HepG2 (cell line): Measurements from ENCODE around the gene HACD1. TPM values are rescaled to one million over a fixed set of nuclear protein-coding genes. Genes with fewer than 3 reads are reported as not detected.

ENCODE experiments used
- ATAC-seq: fragments of 200-7000 bp; cut with Tn5 transposase; 3 replicates; pipeline ENCODE4 v1.9.1; 2020; ENCODE audit warnings: mild to moderate bottlenecking, moderate library complexity
- BruUV-seq: library from RNA; stranded (reverse); fragments of 400-500 nt; replicated peaks from 2 replicates; lab custom pipeline; 2021; lab: Mats Ljungman, UMichigan
- CTCF ChIA-PET: fragments of 300-600 bp; formaldehyde crosslinking; extraction: SDS; loops from one replicate; lab custom pipeline; 2021; ENCODE audit warnings: low total read pairs, inconsistent platforms, low intra/inter-chr PET ratio; lab: Yijun Ruan, JAX
- POLR2A ChIA-PET: fragments of 350-600 bp; sonication (Branson Sonifier 250); formaldehyde crosslinking; loops from one replicate; lab custom pipeline; 2020; ENCODE audit warnings: antibody characterized with exemption, inconsistent platforms; lab: Yijun Ruan, JAX
- DNase-seq: peaks from one replicate; pipeline ENCODE4 v3.0.0-alpha.2; 2015; ENCODE audit warnings: low spot score
- FAIRE-seq: peaks from 3 replicates; lab custom pipeline; 2011; peaks lifted over from hg19 to GRCh38; lab: Jason Lieb, UNC
- H2AFZ ChIP-seq: one replicate; pipeline ENCODE4 v1.6.1; 2011; ENCODE audit warnings: low read length, inconsistent platforms
- H3K27ac ChIP-seq: fragments of 300-600 bp; 3 replicates; pipeline ENCODE4 v1.8.0; 2011; ENCODE audit warnings: mixed run types, mild to moderate bottlenecking, mixed read lengths, low read length, inconsistent platforms; ENCODE audit not compliant: insufficient read depth; ENCODE audit errors: extremely low read length
- H3K27me3 ChIP-seq, 2 experiments: fragments of 200-600 bp in 1 of 2; 2 replicates in 1 of 2; 3 replicates in 1 of 2; pipeline versions ENCODE4 v1.6.0 to v1.8.0; 2011; ENCODE audit warnings: low read length in 2 of 2, mild to moderate bottlenecking in 2 of 2, moderate library complexity in 2 of 2, inconsistent platforms in 1 of 2; ENCODE audit not compliant: insufficient read depth in 2 of 2, control insufficient read depth in 1 of 2
- H3K36me3 ChIP-seq, 2 experiments: fragments of 200-600 bp in 1 of 2; replicated peaks in 1 of 2; 2 replicates in 1 of 2; 3 replicates in 1 of 2; pipeline versions ENCODE4 v1.5.1 to v1.8.0; 2011; ENCODE audit warnings: low read length in 2 of 2, inconsistent platforms in 1 of 2; ENCODE audit not compliant: insufficient read depth in 2 of 2, control insufficient read depth in 1 of 2
- H3K4me1 ChIP-seq: 2 replicates; pipeline ENCODE4 v1.5.1; 2012; ENCODE audit warnings: low read length, inconsistent platforms; ENCODE audit not compliant: insufficient read depth
- H3K4me2 ChIP-seq: 2 replicates; pipeline ENCODE4 v1.6.0; 2011; ENCODE audit warnings: low read depth, low read length, inconsistent platforms
- H3K4me3 ChIP-seq, 3 experiments: fragments of 200-600 bp in 1 of 3; sonication (generic), shearing (Covaris generic) in 1 of 3; replicated peaks in 1 of 3; 2 replicates each; pipeline ENCODE4 v1.5.1; 2011 to 2016; ENCODE audit warnings: low read length in 3 of 3, inconsistent platforms in 2 of 3, low read depth in 2 of 3, mild to moderate bottlenecking in 2 of 3, control low read depth in 1 of 3, mixed read lengths in 1 of 3; ENCODE audit not compliant: insufficient read depth in 1 of 3
- H3K79me2 ChIP-seq: one replicate; pipeline ENCODE4 v1.6.1; 2011; ENCODE audit warnings: low read length, inconsistent platforms; ENCODE audit not compliant: insufficient read depth
- H3K9ac ChIP-seq: 2 replicates; pipeline ENCODE4 v1.6.0; 2011; ENCODE audit warnings: mild to moderate bottlenecking, low read depth, low read length, inconsistent platforms; ENCODE audit not compliant: insufficient read depth
- H3K9me3 ChIP-seq: 2 replicates; pipeline ENCODE4 v1.5.1; 2012; ENCODE audit warnings: mild to moderate bottlenecking, low read length
- H4K20me1 ChIP-seq: 2 replicates; pipeline ENCODE4 v1.6.0; 2011; ENCODE audit warnings: inconsistent platforms, mild to moderate bottlenecking, low read length, moderate library complexity; ENCODE audit not compliant: insufficient read depth
- ARID3A ChIP-seq: IDR thresholded peaks from 2 replicates; pipeline ENCODE4 v1.6.1; 2012; ENCODE audit warnings: low read depth, low read length, improper control_type of control experiment
- BCL6 ChIP-seq: IDR thresholded peaks from 2 replicates; pipeline ENCODE4 v1.6.1; 2016; ENCODE audit warnings: missing genetic modification reagents, missing compliant biosample characterization
- ERF ChIP-seq: IDR thresholded peaks from 2 replicates; pipeline ENCODE4 v1.6.1; 2018; ENCODE audit warnings: missing biosample characterization, missing genetic modification reagents
- FOXK2 ChIP-seq: fragments of 450-650 bp; IDR thresholded peaks from 2 replicates; pipeline ENCODE4 v1.6.1; 2016
- NCOA1 ChIP-seq: sonication (generic); formaldehyde crosslinking; IDR thresholded peaks from 2 replicates; pipeline ENCODE4 v1.9.0; 2021; ENCODE audit warnings: missing genetic modification reagents
- PITX1 ChIP-seq: sonication (generic); formaldehyde crosslinking; IDR thresholded peaks from 2 replicates; pipeline ENCODE4 v1.5.1; 2020; ENCODE audit warnings: mild to moderate bottlenecking, missing genetic modification reagents
- PRPF4 ChIP-seq: fragments of 200-400 bp; formaldehyde crosslinking; IDR thresholded peaks from 2 replicates; pipeline ENCODE4 v1.6.1; 2016; ENCODE audit warnings: low read length, low read depth; ENCODE audit not compliant: poor library complexity, severe bottlenecking
- RBFOX2 ChIP-seq: fragments of 200-400 bp; formaldehyde crosslinking; IDR thresholded peaks from 2 replicates; pipeline ENCODE4 v1.6.1; 2017; ENCODE audit warnings: low read depth, mild to moderate bottlenecking, low read length
- SETDB1 ChIP-seq: sonication (generic); formaldehyde crosslinking; IDR thresholded peaks from 2 replicates; pipeline ENCODE4 v1.5.1; 2020; ENCODE audit warnings: missing genetic modification reagents, mild to moderate bottlenecking, borderline replicate concordance
- TEAD2 ChIP-seq: sonication (generic); formaldehyde crosslinking; IDR thresholded peaks from 2 replicates; pipeline ENCODE4 v1.9.0; 2021; ENCODE audit warnings: missing genetic modification reagents
- ZFP36L1 ChIP-seq: sonication (generic); formaldehyde crosslinking; IDR thresholded peaks from 2 replicates; pipeline ENCODE4 v1.8.0; 2022; ENCODE audit warnings: mild to moderate bottlenecking, missing genetic modification reagents, moderate library complexity
- ZNF547 ChIP-seq: sonication (generic); formaldehyde crosslinking; IDR thresholded peaks from 2 replicates; pipeline ENCODE4 v1.5.1; 2020; ENCODE audit warnings: mild to moderate bottlenecking, missing genetic modification reagents
- ZNF878 ChIP-seq: sonication (generic); formaldehyde crosslinking; IDR thresholded peaks from 2 replicates; pipeline ENCODE4 v1.8.1; 2023; ENCODE audit warnings: mild to moderate bottlenecking, missing genetic modification reagents, moderate library complexity
- ZSCAN31 ChIP-seq: sonication (generic); formaldehyde crosslinking; IDR thresholded peaks from 2 replicates; pipeline ENCODE4 v1.5.0; 2020; ENCODE audit warnings: low read depth, mild to moderate bottlenecking, missing genetic modification reagents
- WGBS: methylation state at CpG from one replicate; pipeline ENCODE4 v1.1.6; 2017; ENCODE audit warnings: low lambda C conversion rate; 5-methylcytosine and 5-hydroxymethylcytosine counted together
- in situ Hi-C: cut with HindIII; loops from 2 replicates; pipeline ENCODE4 v1.10.0; 2017; ENCODE audit warnings: low pct_unique_long_range_greater_than_20kb; ENCODE audit not compliant: extremely low pct_ligation_motif_present
- intact Hi-C: fragments of 100-400 bp; cut with micrococcal nuclease; formaldehyde crosslinking; loops from one replicate; pipeline ENCODE4 v1.10.0; 2022; ENCODE audit not compliant: unreplicated experiment
- polyA plus RNA-seq, 8 experiments: library from polyadenylated mRNA; depleted of rRNA in 3 of 8; stranded (reverse) in 7 of 8; unstranded in 1 of 8; fragments of >200 nt; fragmentation: Illumina TruSeq in 4 of 8; extraction: Trizol in 4 of 8; gene quantifications; 2 replicates each; pipeline versions ENCODE4 v1.2.1 to v1.2.3, GENCODE V29; 2011 to 2016; ENCODE audit warnings: low read depth in 4 of 8, missing spikeins in 1 of 8, mixed read lengths in 1 of 8; ENCODE audit not compliant: insufficient read depth in 1 of 8
- total RNA-seq, 5 experiments: library from RNA; depleted of rRNA; stranded (reverse); fragments of >200 nt; fragmentation: Illumina TruSeq; extraction: Trizol; gene quantifications; 2 replicates each; pipeline ENCODE4 v1.2.3, GENCODE V29; 2016; ENCODE audit warnings: low read depth in 1 of 5
- TF ChIP-seq, protein P1 (sequence below): sonication (generic); formaldehyde crosslinking; IDR thresholded peaks from 2 replicates; pipeline ENCODE4 v1.4.0; 2020; ENCODE audit warnings: missing genetic modification reagents

HACD1 gene
- total and polyA plus RNA-seq, 2 of the 13 experiments (the other 11 are each of a cell fraction or from before 2014, with no cell fraction given): 43.4 to 47.6 TPM

- no peak overlapping the region for H2AFZ ChIP-seq
- CTCF ChIA-PET: no interaction called here
- no peak for FAIRE-seq
- 90% methylated on average over 5 of the region's 5 CpGs for WGBS
- H3K9ac ChIP-seq: no peak overlapping the region
- intact Hi-C loops (no loop called here), in situ Hi-C loops (no loop called here)
- peaks cover 16% of the 10 kb centered on the region for H3K4me1 ChIP-seq
- BruUV-seq: no TSS peak
- no peaks in the 10 kb centered on the region for H3K36me3 ChIP-seq
- H3K4me3 ChIP-seq: no peak overlapping the region
- TF ChIP-seq, protein P1, sequence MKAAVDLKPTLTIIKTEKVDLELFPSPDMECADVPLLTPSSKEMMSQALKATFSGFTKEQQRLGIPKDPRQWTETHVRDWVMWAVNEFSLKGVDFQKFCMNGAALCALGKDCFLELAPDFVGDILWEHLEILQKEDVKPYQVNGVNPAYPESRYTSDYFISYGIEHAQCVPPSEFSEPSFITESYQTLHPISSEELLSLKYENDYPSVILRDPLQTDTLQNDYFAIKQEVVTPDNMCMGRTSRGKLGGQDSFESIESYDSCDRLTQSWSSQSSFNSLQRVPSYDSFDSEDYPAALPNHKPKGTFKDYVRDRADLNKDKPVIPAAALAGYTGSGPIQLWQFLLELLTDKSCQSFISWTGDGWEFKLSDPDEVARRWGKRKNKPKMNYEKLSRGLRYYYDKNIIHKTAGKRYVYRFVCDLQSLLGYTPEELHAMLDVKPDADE (CRISPR knock-in tag): no peak
- TF ChIP-seq ZFP36L1 (CRISPR knock-in tag) (no peak), ARID3A (no peak), BCL6 (CRISPR knock-in tag) (no peak), RBFOX2 (no peak), ERF (CRISPR knock-in tag) (no peak), ZSCAN31 (CRISPR knock-in tag) (no peak), SETDB1 (no peak), FOXK2 (no peak), ZNF878 (no peak), PITX1 (no peak), ZNF547 (CRISPR knock-in tag) (no peak), TEAD2 (no peak), NCOA1 (no peak), PRPF4 (no peak)
- H4K20me1 ChIP-seq: no peaks in the 10 kb centered on the region
- H3K27ac ChIP-seq: no peak overlapping the region
- H3K79me2 ChIP-seq: peaks cover 10% of the 10 kb centered on the region
- H3K4me2 ChIP-seq: no peak overlapping the region
- POLR2A ChIA-PET: no interaction called here
- H3K9me3 ChIP-seq: no peaks in the 10 kb centered on the region
- no peaks in the 10 kb centered on the region for H3K27me3 ChIP-seq
- no peak for ATAC-seq
- DNase-seq: no peak
These were observed 20.7 kb upstream of the HACD1 start for GRCh38 chr10:17637869-17638268.
